ENCODE results near the gene ELANE.

The ELANE gene

GRCh38 chr19:852136-853013, at the start of gene ELANE:
ELANE (plus strand) TSS chr19:852303; CDS start chr19:852329, 26 bp downstream.
- TF ChIP-seq EZH2 (IDR thresholded peaks at IDR 0.05; ENCODE audit: borderline replicate concordance, low read depth, low read length, severe bottlenecking): no peak
- no peak for TF ChIP-seq CTCF (IDR thresholded peaks at IDR 0.05; ENCODE audit: borderline replicate concordance, extremely low read depth, low read length, poor library complexity, severe bottlenecking)
- no peaks in the 10 kb centered on the region for H3K79me2 ChIP-seq (ENCODE audit: insufficient read depth, low read length)
- no peaks in the 10 kb centered on the region for H3K4me1 ChIP-seq (ENCODE audit: insufficient read depth, low read length)
- no peak within 1 kb of the TSS for H3K4me2 ChIP-seq (ENCODE audit: insufficient read depth, low read length)
- no peaks in the 10 kb centered on the region for H3K36me3 ChIP-seq (ENCODE audit: insufficient read depth, low read length)
- no peak for DNase-seq
- no peaks in the 10 kb centered on the region for H4K20me1 ChIP-seq (ENCODE audit: insufficient read depth, low read length)
- no peaks in the 10 kb centered on the region for H3K9me3 ChIP-seq (ENCODE audit: insufficient read depth, low read length, severe bottlenecking)
- no peaks in the 10 kb centered on the region for H3K27me3 ChIP-seq (ENCODE audit: insufficient read depth, low read length, poor library complexity)
- no peak within 1 kb of the TSS for H3K9ac ChIP-seq (ENCODE audit: low read depth, low read length)
- H2AFZ ChIP-seq (ENCODE audit: low read depth, low read length): no peak within 1 kb of the TSS
- no peak within 1 kb of the TSS for H3K4me3 ChIP-seq (ENCODE audit: low read depth in 1 of 2, low read length in 2 of 2)
- no peak for ATAC-seq (ENCODE audit: insufficient read depth, low read depth)
- H3K27ac ChIP-seq (ENCODE audit: low read length): no peak within 1 kb of the TSS

GRCh38 chr19:802498-803098, 49.5 kb upstream of the ELANE start:
- no peak overlapping the region for H3K4me3 ChIP-seq (ENCODE audit: low read depth in 1 of 2, low read length in 2 of 2)
- 0 out of 2 replicates have a peak overlapping the region, but pooled peaks have one; percentile 98 for H3K9ac ChIP-seq (ENCODE audit: low read depth, low read length)
- peaks cover 40% of the 10 kb centered on the region for H3K4me1 ChIP-seq (ENCODE audit: insufficient read depth, low read length)
- no peak for ATAC-seq (ENCODE audit: insufficient read depth, low read depth)
- H3K36me3 ChIP-seq (ENCODE audit: insufficient read depth, low read length): peaks cover 97% of the 10 kb centered on the region
- peaks cover 100% of the 10 kb centered on the region for H3K79me2 ChIP-seq (ENCODE audit: insufficient read depth, low read length)
- no peak for DNase-seq
- peak overlapping the region; percentile 76; the same call in 1 of the 2 replicates for H3K4me2 ChIP-seq (ENCODE audit: insufficient read depth, low read length)
- peaks cover 97% of the 10 kb centered on the region for H4K20me1 ChIP-seq (ENCODE audit: insufficient read depth, low read length)
- TF ChIP-seq EZH2 (IDR thresholded peaks at IDR 0.05; ENCODE audit: borderline replicate concordance, low read depth, low read length, severe bottlenecking) (no peak), CTCF (IDR thresholded peaks at IDR 0.05; ENCODE audit: borderline replicate concordance, extremely low read depth, low read length, poor library complexity, severe bottlenecking) (no peak)
- H3K27ac ChIP-seq (ENCODE audit: low read length): no peak overlapping the region
- H3K27me3 ChIP-seq (ENCODE audit: insufficient read depth, low read length, poor library complexity): no peaks in the 10 kb centered on the region
- no peak overlapping the region for H2AFZ ChIP-seq (ENCODE audit: low read depth, low read length)
- H3K9me3 ChIP-seq (ENCODE audit: insufficient read depth, low read length, severe bottlenecking): no peaks in the 10 kb centered on the region

GRCh38 chr19:803099-803561, 49.0 kb upstream of the ELANE start:
- Histone ChIP-seq H3K36me3 (ENCODE audit: insufficient read depth, low read length) (peaks cover 99% of the 10 kb centered on the region), H3K9ac (ENCODE audit: low read depth, low read length) (no peak overlapping the region), H4K20me1 (ENCODE audit: insufficient read depth, low read length) (peaks cover 100% of the 10 kb centered on the region), H3K4me2 (ENCODE audit: insufficient read depth, low read length) (peak overlapping the region; percentile 26; the same call in 1 of the 2 replicates), H3K4me1 (ENCODE audit: insufficient read depth, low read length) (peaks cover 40% of the 10 kb centered on the region), H3K27me3 (ENCODE audit: insufficient read depth, low read length, poor library complexity) (no peaks in the 10 kb centered on the region), H3K27ac (ENCODE audit: low read length) (no peak overlapping the region), H3K79me2 (ENCODE audit: insufficient read depth, low read length) (peaks cover 100% of the 10 kb centered on the region), H3K9me3 (ENCODE audit: insufficient read depth, low read length, severe bottlenecking) (no peaks in the 10 kb centered on the region), H3K4me3 (ENCODE audit: low read depth in 1 of 2, low read length in 2 of 2) (no peak overlapping the region), H2AFZ (ENCODE audit: low read depth, low read length) (no peak overlapping the region)
- DNase-seq: no peak
- TF ChIP-seq EZH2 (IDR thresholded peaks at IDR 0.05; ENCODE audit: borderline replicate concordance, low read depth, low read length, severe bottlenecking) (no peak), CTCF (IDR thresholded peaks at IDR 0.05; ENCODE audit: borderline replicate concordance, extremely low read depth, low read length, poor library complexity, severe bottlenecking) (no peak)
- no peak for ATAC-seq (ENCODE audit: insufficient read depth, low read depth)
